ENCODE data around the gene HJV.

The HJV gene

GRCh38 chr1:145975216-145975615 lies 46.3 kb downstream of the HJV start:
- DNase-seq = no peak

GRCh38 chr1:145974721-145975120 lies 46.8 kb downstream of the HJV start:
- no peak for DNase-seq

- DNase-seq = no peak
These were observed 49.0 kb downstream of the HJV start for GRCh38 chr1:145972580-145972979.
